Measurements from ENCODE around the gene MYRF. TPM values are rescaled to one million over a fixed set of nuclear protein-coding genes. Genes with fewer than 3 reads are reported as not detected.

The MYRF gene
- total and polyA plus RNA-seq, 12 donors = 0.13 to 2.6 (median 0.89) TPM

DNA sequence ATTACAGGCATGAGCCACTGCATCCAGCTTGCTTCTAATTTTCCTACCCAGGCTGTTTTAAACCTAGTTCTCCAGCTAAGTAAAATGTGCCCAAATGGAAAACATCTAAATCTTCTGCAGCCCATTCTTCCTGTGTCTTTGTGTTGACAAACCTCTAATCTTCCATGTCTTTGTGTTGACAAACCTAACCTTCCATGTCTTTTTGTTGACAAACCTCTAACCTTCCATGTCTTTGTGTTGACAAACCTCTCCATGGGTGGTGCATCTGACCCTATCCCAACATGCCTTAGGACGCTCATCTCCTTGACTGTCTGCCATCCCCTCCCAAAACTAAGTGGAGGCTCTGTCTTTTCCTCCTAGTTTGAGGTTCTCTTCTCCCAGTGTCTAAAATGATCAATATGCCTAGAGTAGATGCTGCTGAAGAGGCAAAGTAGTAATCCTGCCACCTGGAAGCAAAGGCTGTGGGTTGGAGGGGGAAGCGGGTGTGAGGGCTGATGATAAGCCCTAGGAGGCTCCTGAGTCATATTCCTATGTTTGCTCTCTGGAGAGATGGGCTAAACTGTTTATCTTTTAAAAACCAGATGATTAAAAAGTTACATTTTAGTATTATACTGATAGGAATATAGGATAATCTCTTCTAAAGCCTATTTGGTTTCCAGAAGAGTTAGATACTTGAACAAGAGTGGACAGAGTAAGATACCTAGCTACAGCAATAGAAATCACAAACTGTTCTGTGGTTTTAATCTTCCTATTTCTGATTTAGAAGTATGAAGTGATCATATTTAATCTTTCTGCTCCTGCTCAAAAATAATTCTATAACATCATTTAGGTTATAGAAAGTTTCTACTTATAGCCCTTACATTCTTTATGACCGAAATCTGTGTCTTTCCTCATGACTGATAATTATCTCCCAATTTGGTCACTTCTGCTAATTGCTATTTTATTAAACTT is 48.2 kb downstream of the MYRF start:
- peaks cover 0 to 46% of the 10 kb centered on the region in 2 donors for H3K36me3 ChIP-seq (replicated peaks in 1 of 2)

GRCh38 chr11:61802605-61803004 is 50.2 kb downstream of the MYRF start:
- Histone ChIP-seq H3K27me3 (no peaks in the 10 kb centered on the region), H3K9me3 (replicated peaks in 1 of 3) (no peaks in the 10 kb centered on the region), H3K4me3 (no peak overlapping the region), H3K36me3 (replicated peaks in 1 of 2) (peaks cover 0 to 62% of the 10 kb centered on the region in 2 donors), H3K4me1 (replicated peaks in 1 of 2) (peaks cover 0 to 2% of the 10 kb centered on the region in 2 donors), H3K27ac (no peak overlapping the region)
- WGBS, 4 donors = 81 to 96% (median 94%) methylated on average over 3 to 6 of the region's 6 CpGs
- DNase-seq = no peak
- intact Hi-C loops (cut with DNase I) = no loop called here
- TF ChIP-seq CTCF (IDR thresholded peaks at IDR 0.05) = no peak
- TF ChIP-seq POLR2A (IDR thresholded peaks at IDR 0.05) = no peak

More for the DNA sequence above, 48.2 kb downstream of the MYRF start:
- Histone ChIP-seq H3K4me1 (replicated peaks in 1 of 2) (peaks cover 0 to 6% of the 10 kb centered on the region in 2 donors), H3K27me3 (no peaks in the 10 kb centered on the region), H3K4me3 (no peak overlapping the region), H3K9me3 (replicated peaks in 1 of 3) (no peaks in the 10 kb centered on the region), H3K27ac (no peak overlapping the region)
- no peak for DNase-seq
- 93 to 99% (median 95%) methylated on average over 3 of the region's 3 CpGs for WGBS, 4 donors
- no peak for TF ChIP-seq CTCF (IDR thresholded peaks at IDR 0.05)
- no peak for TF ChIP-seq POLR2A (IDR thresholded peaks at IDR 0.05)
- intact Hi-C loops (cut with DNase I) = no loop called here

GRCh38 chr11:61803889-61804647 is 51.6 kb downstream of the MYRF start:
- no peaks in the 10 kb centered on the region for H3K9me3 ChIP-seq (replicated peaks in 1 of 3)
- peaks cover 0 to 77% of the 10 kb centered on the region in 2 donors for H3K36me3 ChIP-seq (replicated peaks in 1 of 2)
- no peak for TF ChIP-seq POLR2A (IDR thresholded peaks at IDR 0.05)
- no peak for TF ChIP-seq CTCF (IDR thresholded peaks at IDR 0.05)
- H3K4me3 ChIP-seq = no peak overlapping the region
- H3K27ac ChIP-seq = peak overlapping the region in 1 of 5 donors; percentile 49
- H3K27me3 ChIP-seq = no peaks in the 10 kb centered on the region
- no peaks in the 10 kb centered on the region for H3K4me1 ChIP-seq (replicated peaks in 1 of 2)
- peak in 4 of 7 donors; percentile 48 to 66 (median 58) for DNase-seq
- intact Hi-C loops (cut with DNase I) = no loop called here
- 44 to 54% (median 50%) methylated on average over 3 of the region's 3 CpGs for WGBS, 4 donors

DNA sequence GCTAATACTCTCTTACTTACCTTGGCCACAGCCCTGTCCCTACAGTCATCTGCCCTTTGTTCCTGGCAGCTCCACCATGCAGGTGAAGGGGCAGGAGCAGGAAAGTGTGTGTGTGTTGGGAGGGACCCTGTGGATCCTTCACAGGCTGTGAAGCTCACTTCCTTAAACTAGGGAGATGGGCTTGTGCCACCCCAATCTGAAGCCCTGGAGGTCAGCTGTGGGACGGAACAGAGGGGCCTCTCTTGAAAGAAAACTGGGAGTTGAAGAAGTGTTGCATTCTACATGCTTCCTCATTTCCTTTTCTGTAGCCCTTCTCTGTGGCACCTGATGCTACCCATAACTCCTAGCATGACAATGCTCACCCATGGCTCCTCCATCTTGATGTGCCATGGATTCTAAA is 52.7 kb downstream of the MYRF start:
- WGBS, 4 donors = 64 to 92% (median 86%) methylated on average over 1 of the region's 1 CpG
- Histone ChIP-seq H3K9me3 (replicated peaks in 1 of 3) (no peaks in the 10 kb centered on the region), H3K36me3 (replicated peaks in 1 of 2) (peaks cover 0 to 88% of the 10 kb centered on the region in 2 donors), H3K27me3 (no peaks in the 10 kb centered on the region), H3K27ac (no peak overlapping the region), H3K4me1 (replicated peaks in 1 of 2) (no peaks in the 10 kb centered on the region), H3K4me3 (no peak overlapping the region)
- intact Hi-C loops (cut with DNase I) = no loop called here
- TF ChIP-seq CTCF (IDR thresholded peaks at IDR 0.05) (no peak), POLR2A (IDR thresholded peaks at IDR 0.05) (no peak)
- DNase-seq = no peak

Data from adrenal gland (tissue), 12 donors.